GM19193 (cell line): Measurements from ENCODE around the gene DYRK4.

Source experiments
- POLR2A ChIP-seq: IDR thresholded peaks from 4 replicates; pipeline ENCODE4 v1.6.1; 2011; ENCODE audit not compliant: insufficient read depth, insufficient read length; ENCODE audit errors: extremely low read depth

DYRK4 gene

GRCh38 chr12:4648104-4648500 lies 86.1 kb downstream of the DYRK4 start:
- TF ChIP-seq POLR2A = no peak

DNA sequence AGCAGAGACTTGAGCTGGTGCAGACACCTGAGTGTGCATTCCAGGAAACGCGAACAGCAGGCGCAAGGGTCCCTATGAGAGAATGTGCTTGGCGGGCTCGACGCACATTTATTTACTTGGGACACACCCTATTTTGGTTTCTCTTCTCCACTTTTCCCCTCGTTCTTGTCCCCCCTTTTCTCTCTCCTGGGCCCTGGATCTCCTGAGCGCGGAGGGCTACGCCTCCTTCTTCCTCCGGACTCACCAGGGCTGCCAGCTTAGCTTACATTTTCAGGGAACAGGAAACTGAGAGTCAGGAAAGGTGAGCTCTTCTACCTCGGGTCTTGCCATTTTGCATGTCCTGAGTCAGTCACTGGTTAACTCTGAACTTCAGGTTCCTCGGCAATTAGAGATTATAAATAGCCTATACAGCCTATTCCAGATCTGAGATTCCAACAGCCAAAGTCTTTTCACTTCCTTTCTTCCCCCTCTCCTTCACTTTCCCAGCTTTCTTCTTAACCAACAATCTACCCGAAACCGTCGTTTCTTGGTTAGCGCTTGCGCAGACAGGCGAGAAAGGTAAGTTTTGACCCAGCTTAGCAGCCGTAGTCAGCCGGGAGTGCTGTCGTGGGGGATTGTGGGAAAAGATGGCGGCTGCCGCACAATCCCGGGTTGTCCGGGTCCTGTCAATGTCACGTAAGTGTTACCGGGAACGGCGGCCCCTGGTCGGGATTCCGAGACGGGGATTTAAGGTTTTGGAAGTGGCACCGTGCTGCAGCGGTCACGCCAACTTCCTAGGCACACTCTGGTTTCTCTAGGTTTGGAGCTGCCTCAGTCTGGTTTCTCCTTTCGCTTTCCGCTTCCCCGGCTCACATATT lies 86.7 kb downstream of the DYRK4 start, which contains the start of the genes AKAP3 and NDUFA9:
TSS of gene AKAP3 (minus strand) at position 551 of the 857 bp plus-strand sequence. CDS start 10,855 bp downstream, outside the sequence.
TSS of gene NDUFA9 (plus strand) at position 614 of the 857 bp plus-strand sequence. CDS start at position 627, 13 bp downstream.
- peak; percentile 96 for TF ChIP-seq POLR2A

DNA sequence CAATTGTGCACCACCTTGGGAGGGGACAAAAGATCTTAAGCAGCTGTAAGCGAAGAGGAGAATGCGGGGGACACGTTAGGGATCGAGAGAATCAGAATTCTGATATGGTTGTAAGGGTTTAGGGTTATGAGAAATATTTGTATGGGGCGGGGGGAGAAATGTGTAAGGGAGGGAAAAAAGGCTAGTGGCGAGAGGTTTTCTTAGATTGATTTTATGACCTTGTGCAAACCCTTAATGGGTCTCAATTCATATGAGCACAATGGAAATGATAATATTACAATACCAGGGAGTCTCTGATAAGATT lies 87.3 kb downstream of the DYRK4 start:
- TF ChIP-seq POLR2A = no peak

GRCh38 chr12:4653257-4653656 lies 91.2 kb downstream of the DYRK4 start:
- no peak for TF ChIP-seq POLR2A

GRCh38 chr12:4653691-4654090 lies 91.7 kb downstream of the DYRK4 start:
- TF ChIP-seq POLR2A = no peak
